Hepatocyte (in vitro differentiated cells): ENCODE measurements around the gene KCNIP3. TPM values are rescaled to one million over a fixed set of nuclear protein-coding genes. Genes with fewer than 3 reads are reported as not detected.

Source experiments
- DNase-seq: peaks from one replicate; pipeline ENCODE4 v3.0.0-alpha.2; 2016; ENCODE audit warnings: low spot score
- H2AFZ ChIP-seq: fragments of 200-600 bp; sonication (generic); 2 replicates; pipeline ENCODE4 v1.6.0; 2016; ENCODE audit warnings: antibody characterized with exemption, mild to moderate bottlenecking
- H3K27ac ChIP-seq: fragments of 200-600 bp; sonication (generic); 2 replicates; pipeline ENCODE4 v1.5.1; 2016; ENCODE audit warnings: mild to moderate bottlenecking
- H3K27me3 ChIP-seq: fragments of 200-600 bp; sonication (generic); 2 replicates; pipeline ENCODE4 v1.6.1; 2016
- H3K36me3 ChIP-seq: fragments of 200-600 bp; sonication (generic); replicated peaks from 2 replicates; pipeline ENCODE4 v1.5.1; 2016; ENCODE audit warnings: low read depth; ENCODE audit not compliant: insufficient read depth
- H3K4me1 ChIP-seq: fragments of 200-600 bp; sonication (generic); 2 replicates; pipeline ENCODE4 v1.5.1; 2016; ENCODE audit warnings: mild to moderate bottlenecking, moderate library complexity; ENCODE audit not compliant: insufficient read depth
- H3K4me2 ChIP-seq: fragments of 200-600 bp; sonication (generic); 2 replicates; pipeline ENCODE4 v1.6.0; 2016
- H3K4me3 ChIP-seq: fragments of 200-600 bp; sonication (generic); 2 replicates; pipeline ENCODE4 v1.5.1; 2016; ENCODE audit warnings: mild to moderate bottlenecking
- H3K79me2 ChIP-seq: fragments of 200-600 bp; sonication (generic); 2 replicates; pipeline ENCODE4 v1.6.0; 2017; ENCODE audit warnings: mild to moderate bottlenecking
- H3K9me2 ChIP-seq: fragments of 200-600 bp; sonication (generic); replicated peaks from 2 replicates; pipeline ENCODE4 v1.6.0; 2017; ENCODE audit warnings: mild to moderate bottlenecking; ENCODE audit not compliant: insufficient read depth
- H3K9me3 ChIP-seq: fragments of 200-600 bp; sonication (generic); 2 replicates; pipeline ENCODE4 v1.5.1; 2016; ENCODE audit warnings: low read depth, mild to moderate bottlenecking
- H4K20me1 ChIP-seq: fragments of 200-600 bp; sonication (generic); 2 replicates; pipeline ENCODE4 v1.6.0; 2016; ENCODE audit warnings: mild to moderate bottlenecking; ENCODE audit not compliant: insufficient read depth, poor library complexity, severe bottlenecking
- EZH2 ChIP-seq: fragments of 200-600 bp; sonication (generic); IDR thresholded peaks from 2 replicates; pipeline ENCODE4 v1.6.1; 2016; ENCODE audit warnings: antibody characterized with exemption, mild to moderate bottlenecking, borderline replicate concordance
- EZH2phosphoT487 ChIP-seq: fragments of 200-600 bp; sonication (generic); IDR thresholded peaks from one replicate; pipeline ENCODE4 v1.6.1; 2018; ENCODE audit warnings: antibody characterized with exemption, mild to moderate bottlenecking, low read depth, moderate library complexity; ENCODE audit not compliant: unreplicated experiment, severe bottlenecking
- WGBS: methylation state at CpG from one replicate; pipeline ENCODE4 v1.1.6; 2016; ENCODE audit warnings: low lambda C conversion rate; ENCODE audit errors: missing lambda C conversion rate; 5-methylcytosine and 5-hydroxymethylcytosine counted together
- polyA plus RNA-seq: library from polyadenylated mRNA; unstranded; fragments of >200 nt; fragmentation: Nextera tagmentation; extraction: Ambion mirVana; gene quantifications from 2 replicates; pipeline ENCODE4 v1.2.1, GENCODE V29; 2016
- total RNA-seq: library from RNA; depleted of rRNA; stranded (reverse); fragments of >200 nt; gene quantifications from 2 replicates; pipeline ENCODE4 v1.2.3, GENCODE V29; 2014
- TF ChIP-seq, protein P1 (sequence below): fragments of 200-600 bp; sonication (generic); IDR thresholded peaks from 2 replicates; pipeline ENCODE4 v1.5.1; 2016; ENCODE audit warnings: antibody characterized with exemption, mild to moderate bottlenecking; ENCODE audit not compliant: poor library complexity

Gene KCNIP3
- total and polyA plus RNA-seq, 2 experiments from 2014 or later = 6.1 to 6.5 TPM

DNA sequence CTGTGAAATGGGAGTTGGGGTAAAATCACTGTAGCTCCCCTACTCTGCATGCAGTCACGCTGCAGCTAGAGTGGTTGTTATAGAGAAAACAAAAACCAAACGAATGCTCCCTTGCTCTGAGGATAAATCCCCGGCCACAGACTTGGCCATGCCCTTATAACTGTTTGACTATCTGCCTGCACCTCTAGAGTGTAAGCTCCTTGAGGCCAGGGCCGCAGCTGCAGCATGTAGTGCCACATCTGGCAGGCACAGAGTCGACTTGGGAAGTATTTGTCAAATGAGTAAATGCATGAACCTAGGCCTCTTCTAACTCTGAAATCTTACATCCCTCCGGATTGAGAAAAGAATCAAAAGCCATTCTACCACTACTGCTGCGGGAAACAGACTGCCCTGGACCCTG lies 35.9 kb downstream of the KCNIP3 start:
- DNase-seq = no peak
- peak overlapping the region; percentile 24 for H3K27ac ChIP-seq
- no peaks in the 10 kb centered on the region for H4K20me1 ChIP-seq
- H3K27me3 ChIP-seq = no peaks in the 10 kb centered on the region
- no peaks in the 10 kb centered on the region for H3K79me2 ChIP-seq
- TF ChIP-seq, protein P1, sequence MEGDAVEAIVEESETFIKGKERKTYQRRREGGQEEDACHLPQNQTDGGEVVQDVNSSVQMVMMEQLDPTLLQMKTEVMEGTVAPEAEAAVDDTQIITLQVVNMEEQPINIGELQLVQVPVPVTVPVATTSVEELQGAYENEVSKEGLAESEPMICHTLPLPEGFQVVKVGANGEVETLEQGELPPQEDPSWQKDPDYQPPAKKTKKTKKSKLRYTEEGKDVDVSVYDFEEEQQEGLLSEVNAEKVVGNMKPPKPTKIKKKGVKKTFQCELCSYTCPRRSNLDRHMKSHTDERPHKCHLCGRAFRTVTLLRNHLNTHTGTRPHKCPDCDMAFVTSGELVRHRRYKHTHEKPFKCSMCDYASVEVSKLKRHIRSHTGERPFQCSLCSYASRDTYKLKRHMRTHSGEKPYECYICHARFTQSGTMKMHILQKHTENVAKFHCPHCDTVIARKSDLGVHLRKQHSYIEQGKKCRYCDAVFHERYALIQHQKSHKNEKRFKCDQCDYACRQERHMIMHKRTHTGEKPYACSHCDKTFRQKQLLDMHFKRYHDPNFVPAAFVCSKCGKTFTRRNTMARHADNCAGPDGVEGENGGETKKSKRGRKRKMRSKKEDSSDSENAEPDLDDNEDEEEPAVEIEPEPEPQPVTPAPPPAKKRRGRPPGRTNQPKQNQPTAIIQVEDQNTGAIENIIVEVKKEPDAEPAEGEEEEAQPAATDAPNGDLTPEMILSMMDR = no peak
- TF ChIP-seq EZH2phosphoT487 = no peak
- TF ChIP-seq EZH2 = no peak
- H3K4me2 ChIP-seq = no peak overlapping the region
- H3K9me3 ChIP-seq = no peaks in the 10 kb centered on the region
- no peaks in the 10 kb centered on the region for H3K36me3 ChIP-seq
- H3K4me3 ChIP-seq = no peak overlapping the region
- WGBS = 86% methylated on average over 7 of the region's 7 CpGs
- no peak overlapping the region for H2AFZ ChIP-seq
- H3K9me2 ChIP-seq = no peaks in the 10 kb centered on the region
- no peaks in the 10 kb centered on the region for H3K4me1 ChIP-seq

DNA sequence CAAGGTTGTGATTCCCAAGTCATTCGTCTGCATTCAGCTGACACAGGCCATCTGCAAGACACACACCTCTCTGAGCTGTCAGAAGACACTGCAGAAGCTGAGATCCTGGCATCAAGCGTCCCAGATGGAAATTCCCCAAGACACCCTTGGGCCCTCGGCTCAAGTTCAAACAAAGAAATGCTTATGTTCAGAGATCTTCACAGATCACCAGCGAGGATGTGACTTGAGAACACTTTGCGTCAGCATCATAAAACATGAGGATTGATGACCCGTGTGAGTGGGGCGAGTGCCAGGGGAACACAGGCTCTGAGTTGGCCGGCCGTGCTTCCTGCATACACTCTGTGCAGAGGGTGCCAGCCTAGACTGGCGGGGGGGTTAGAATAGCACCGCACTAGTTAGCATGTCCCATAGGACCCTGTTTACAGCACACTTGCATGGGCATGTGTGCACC lies 36.8 kb downstream of the KCNIP3 start:
- H2AFZ ChIP-seq = no peak overlapping the region
- H3K27ac ChIP-seq = peak overlapping the region; percentile 24
- H3K79me2 ChIP-seq = no peaks in the 10 kb centered on the region
- H4K20me1 ChIP-seq = no peaks in the 10 kb centered on the region
- TF ChIP-seq EZH2 (no peak), EZH2phosphoT487 (no peak)
- TF ChIP-seq, protein P1 = no peak
- no peak overlapping the region for H3K4me2 ChIP-seq
- 48% methylated on average over 11 of the region's 11 CpGs for WGBS
- no peak overlapping the region for H3K4me3 ChIP-seq
- H3K9me2 ChIP-seq = no peaks in the 10 kb centered on the region
- H3K36me3 ChIP-seq = no peaks in the 10 kb centered on the region
- H3K27me3 ChIP-seq = no peaks in the 10 kb centered on the region
- H3K9me3 ChIP-seq = no peaks in the 10 kb centered on the region
- no peaks in the 10 kb centered on the region for H3K4me1 ChIP-seq
- DNase-seq = peak; percentile 60

DNA sequence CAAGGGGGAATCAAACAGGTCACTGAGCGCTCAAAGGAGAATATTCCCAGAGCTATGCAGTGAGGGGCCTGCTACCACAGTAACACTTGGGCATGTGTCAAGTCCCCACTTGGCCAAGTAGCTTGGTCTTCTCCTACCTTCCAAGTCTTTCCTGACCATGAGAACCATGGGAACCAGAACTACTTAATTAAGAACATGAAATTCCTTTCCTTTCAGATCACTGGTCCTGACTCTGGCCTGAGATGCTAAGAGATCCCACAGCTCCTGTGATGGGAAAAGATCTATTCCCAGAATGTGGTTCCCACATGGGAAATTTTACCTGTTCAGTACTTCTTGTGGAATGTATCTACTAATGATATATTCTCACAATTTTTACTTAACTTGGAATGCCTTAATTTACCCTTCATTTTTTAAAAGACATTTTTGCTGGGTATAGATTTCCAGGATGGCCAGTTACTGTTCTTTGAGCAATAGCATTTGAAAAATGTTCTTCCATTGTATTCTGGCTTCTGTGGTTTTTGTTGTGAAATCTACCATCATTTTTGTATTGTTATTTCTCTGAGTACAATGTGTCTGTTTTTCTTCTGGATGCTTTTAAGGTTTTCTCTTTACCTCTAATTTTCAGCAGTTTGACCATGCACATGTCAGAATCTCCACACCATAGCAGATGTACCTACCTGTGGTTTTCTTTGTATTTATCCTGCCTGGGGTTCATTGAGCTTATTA lies 37.9 kb downstream of the KCNIP3 start:
- no peak for TF ChIP-seq EZH2
- TF ChIP-seq, protein P1 = no peak
- TF ChIP-seq EZH2phosphoT487 = no peak
- DNase-seq = no peak
- Histone ChIP-seq H3K9me3 (no peaks in the 10 kb centered on the region), H3K4me1 (no peaks in the 10 kb centered on the region), H3K4me2 (no peak overlapping the region), H3K27me3 (no peaks in the 10 kb centered on the region), H3K4me3 (no peak overlapping the region), H3K27ac (no peak overlapping the region), H2AFZ (no peak overlapping the region), H3K79me2 (no peaks in the 10 kb centered on the region), H3K9me2 (no peaks in the 10 kb centered on the region), H3K36me3 (no peaks in the 10 kb centered on the region), H4K20me1 (no peaks in the 10 kb centered on the region)
- WGBS = 100% methylated on average over 1 of the region's 1 CpG
